ENCODE results near the gene PAX5.

Gene PAX5

DNA sequence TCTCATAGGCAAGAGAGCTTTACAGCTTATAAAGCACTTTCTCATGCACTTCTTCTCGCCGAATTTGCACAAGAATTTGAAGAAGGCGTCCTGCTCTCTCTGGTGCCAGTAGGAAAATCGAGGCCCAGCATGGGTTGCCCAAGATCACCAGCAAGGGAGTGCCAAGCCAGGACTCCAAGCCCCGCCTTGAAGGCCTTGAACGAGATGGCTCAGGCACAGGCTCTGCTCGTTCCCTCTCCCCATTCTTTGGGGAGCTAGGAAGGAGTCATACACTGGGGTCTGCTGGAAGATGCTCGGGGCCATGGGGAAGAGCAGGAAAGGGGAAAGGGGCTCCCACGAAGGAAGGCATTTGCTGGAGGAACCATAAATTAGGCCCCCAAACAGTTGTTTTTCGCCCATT lies 46.7 kb downstream of the PAX5 start:
- no peak for DNase-seq (ENCODE audit: low spot score)

- DNase-seq (ENCODE audit: low spot score): no peak
Observed at GRCh38 chr9:36986468-36987408, 47.3 kb downstream of the PAX5 start.

DNA sequence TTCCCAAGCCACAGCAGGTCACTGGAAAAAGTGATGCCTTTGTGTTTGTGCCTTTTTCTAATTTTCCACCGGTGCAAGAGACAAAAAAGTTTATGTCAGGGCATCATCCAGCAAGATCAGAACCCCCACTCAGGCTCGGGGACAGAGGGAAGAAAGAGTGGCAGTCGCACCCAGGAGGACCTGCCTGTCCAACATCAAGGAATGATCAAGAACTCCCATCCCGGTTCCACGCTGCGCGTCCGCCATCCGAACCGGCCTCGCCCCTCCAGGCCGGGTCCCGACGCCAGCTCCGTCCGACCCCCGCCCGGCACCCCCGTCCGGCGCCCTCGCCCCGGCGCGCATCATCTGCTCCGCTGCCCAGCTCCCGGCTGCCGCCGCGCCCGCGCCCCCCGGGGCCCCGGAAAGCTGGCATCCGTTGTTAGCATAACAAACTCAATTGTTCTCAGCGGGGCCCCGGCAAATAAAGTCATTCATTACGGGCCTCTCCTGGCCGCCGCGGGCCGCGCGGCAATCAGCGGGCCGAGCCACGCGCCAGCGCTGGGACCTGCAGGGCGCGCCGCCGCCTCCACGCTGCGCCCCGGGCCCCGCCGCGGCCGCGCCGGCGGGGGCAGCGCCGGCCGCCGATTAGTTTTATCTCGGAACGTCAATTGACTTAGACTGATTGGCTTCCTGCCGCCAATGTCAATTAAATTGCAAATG lies 48.1 kb downstream of the PAX5 start:
- no peak for DNase-seq (ENCODE audit: low spot score)

- no peak for DNase-seq (ENCODE audit: low spot score)
Observed at GRCh38 chr9:36985061-36985768, 48.9 kb downstream of the PAX5 start.

DNA sequence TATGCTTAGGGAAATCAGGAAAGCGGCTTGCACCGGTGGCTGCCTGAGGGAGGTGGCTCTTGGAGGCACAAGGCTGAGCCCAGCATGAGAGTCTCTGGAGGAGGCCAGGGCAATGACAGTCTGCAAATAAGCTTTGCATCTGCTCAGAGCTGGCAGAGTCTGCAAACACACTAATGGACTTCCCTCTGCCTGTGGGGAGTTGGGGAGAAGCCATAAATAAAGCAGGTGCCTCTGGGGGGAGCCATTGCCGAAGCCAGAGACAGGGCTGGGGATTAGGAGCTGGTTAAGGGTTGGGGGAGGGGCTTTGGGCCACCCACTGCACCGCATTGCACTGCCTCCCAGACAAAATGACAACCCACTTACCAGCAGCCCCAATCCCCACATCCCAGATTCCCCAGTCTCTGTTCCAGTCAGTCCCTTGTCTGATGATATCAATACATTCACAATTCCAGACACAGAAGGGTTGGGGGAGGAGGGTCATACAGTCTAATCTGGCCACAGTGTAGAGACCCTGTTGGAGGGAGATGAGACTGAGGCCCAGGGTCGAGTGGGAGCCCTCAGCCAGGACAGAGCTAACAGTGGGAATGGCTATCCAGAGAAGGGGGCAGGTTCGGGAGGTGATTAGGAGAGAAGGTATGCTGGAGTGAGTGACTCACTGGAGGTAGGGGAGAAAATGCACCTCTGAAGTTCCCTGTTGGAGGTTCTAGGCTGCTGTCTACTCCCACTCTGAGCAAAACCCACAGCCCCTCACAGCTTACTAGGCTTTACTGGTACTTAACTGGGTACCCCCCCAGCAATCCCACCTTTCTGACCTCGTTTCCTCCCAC lies 53.7 kb downstream of the PAX5 start:
- DNase-seq (ENCODE audit: low spot score): peak; percentile 57

GRCh38 chr9:36976371-36977030 lies 57.6 kb downstream of the PAX5 start:
- peak; percentile 11 for DNase-seq (ENCODE audit: low spot score)

- no peak for DNase-seq (ENCODE audit: low spot score)
Observed at GRCh38 chr9:36974731-36975130, 59.3 kb downstream of the PAX5 start.

GRCh38 chr9:36971935-36972488 lies 62.1 kb downstream of the PAX5 start:
- no peak for DNase-seq (ENCODE audit: low spot score)

DNA sequence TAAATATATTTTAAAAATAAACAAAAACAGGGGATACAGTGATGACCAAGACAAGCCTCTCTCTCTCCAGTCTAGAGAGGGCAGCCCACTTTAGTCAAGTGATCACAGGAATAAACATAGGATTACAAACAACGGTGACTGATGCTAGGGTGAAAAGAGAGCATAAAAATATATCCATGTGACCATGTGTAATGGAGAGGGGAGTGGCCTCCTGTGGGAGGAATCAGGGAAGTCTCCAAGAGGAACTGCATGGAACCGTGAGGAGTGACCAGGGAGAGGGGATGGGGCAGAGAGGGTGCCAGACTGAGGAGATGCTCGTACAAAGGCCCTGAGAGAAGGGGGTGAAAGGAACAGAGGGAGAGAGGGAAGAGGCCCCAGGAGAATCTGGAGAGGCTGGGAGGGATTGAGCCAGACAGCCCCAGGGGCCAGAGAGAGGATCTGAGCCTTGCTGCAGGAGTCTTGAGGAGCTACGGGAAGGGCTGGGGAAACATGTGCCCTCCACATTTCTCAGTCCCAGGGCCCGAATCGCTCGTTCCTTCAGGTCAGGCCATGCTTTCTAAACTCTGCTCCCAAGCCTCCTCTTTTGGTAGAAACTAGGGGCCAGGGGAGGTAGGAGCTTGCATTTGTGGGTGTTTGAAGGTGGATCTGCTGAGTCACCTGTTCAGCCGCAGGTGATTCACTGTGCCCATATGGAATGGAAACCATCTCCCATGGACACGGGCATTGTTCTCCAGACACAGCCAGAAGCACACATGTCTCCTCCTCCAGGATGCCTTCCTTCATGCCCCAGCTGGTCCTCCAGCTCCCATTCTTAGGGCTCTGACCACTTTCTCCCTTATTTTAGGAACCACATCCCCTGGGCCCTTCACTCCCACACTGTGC lies 63.8 kb downstream of the PAX5 start:
- peak; percentile 25 for DNase-seq (ENCODE audit: low spot score)

GRCh38 chr9:36969216-36969771 lies 64.8 kb downstream of the PAX5 start:
- DNase-seq (ENCODE audit: low spot score): no peak

- DNase-seq (ENCODE audit: low spot score): no peak
Observed at GRCh38 chr9:36968574-36969215, 65.4 kb downstream of the PAX5 start.

- DNase-seq (ENCODE audit: low spot score): no peak
Observed at GRCh38 chr9:36967997-36968396, 66.1 kb downstream of the PAX5 start.

GRCh38 chr9:36966371-36967097 lies 67.5 kb downstream of the PAX5 start:
- DNase-seq (ENCODE audit: low spot score): no peak

DNA sequence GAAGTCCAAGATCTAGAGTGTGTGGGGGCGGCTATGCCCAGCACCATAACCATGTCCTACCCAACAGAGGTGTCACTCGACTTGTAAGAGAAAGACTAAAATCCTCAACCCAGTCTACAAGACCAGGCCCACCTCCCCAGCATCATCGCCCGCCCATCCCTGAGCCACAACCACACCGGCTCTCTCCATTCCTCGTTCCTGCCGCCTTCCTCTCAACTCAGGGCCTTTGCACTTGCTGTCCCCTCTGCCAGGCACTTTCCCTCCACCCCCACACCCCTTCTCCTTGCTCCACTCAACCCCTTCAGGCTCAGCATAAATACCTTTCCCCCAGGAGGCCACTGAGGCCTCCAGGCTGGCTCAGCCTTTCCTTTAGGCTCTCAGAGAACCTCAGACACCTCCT lies 69.3 kb downstream of the PAX5 start:
- no peak for DNase-seq (ENCODE audit: low spot score)

- DNase-seq (ENCODE audit: low spot score): no peak
Observed at GRCh38 chr9:36963346-36963745, 70.7 kb downstream of the PAX5 start.

- no peak for DNase-seq (ENCODE audit: low spot score)
Observed at GRCh38 chr9:36962691-36963090, 71.4 kb downstream of the PAX5 start.

DNA sequence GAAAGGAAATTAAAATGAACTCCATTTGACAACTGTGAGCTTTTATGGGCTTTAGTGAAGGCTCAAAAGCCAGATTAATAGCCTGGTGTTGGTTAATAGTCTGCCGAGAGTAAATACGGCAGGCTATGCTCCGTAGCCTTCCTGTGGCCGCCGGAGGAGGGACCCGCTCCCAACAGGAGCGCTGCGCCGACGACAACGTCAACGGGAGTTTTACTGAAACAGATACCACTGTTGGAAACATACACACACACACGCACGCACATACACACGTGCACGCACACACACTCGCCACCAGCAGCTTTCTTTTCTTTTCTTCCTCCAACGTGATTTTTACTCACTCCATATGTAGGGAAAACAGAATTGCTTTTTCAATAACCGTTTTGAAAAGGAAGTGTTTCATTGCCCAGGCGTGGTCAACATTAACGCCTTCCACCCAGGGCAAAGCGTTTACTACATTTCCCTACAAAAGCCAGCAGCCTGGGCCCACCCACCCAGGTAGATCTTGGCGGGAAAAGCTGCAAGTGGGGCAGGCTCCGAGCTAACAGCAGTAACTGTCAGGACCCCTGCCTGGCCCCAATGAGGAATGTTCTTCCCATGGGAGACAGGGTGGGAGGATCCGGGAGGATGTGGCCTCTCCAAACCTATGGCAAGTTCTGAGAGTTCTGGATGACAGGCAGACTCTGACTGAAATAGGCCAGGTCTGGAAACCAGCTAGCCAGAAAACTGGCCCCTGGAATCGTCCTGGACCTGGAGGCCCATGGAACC lies 72.3 kb downstream of the PAX5 start:
- peak; percentile 8 for DNase-seq (ENCODE audit: low spot score)

DNA sequence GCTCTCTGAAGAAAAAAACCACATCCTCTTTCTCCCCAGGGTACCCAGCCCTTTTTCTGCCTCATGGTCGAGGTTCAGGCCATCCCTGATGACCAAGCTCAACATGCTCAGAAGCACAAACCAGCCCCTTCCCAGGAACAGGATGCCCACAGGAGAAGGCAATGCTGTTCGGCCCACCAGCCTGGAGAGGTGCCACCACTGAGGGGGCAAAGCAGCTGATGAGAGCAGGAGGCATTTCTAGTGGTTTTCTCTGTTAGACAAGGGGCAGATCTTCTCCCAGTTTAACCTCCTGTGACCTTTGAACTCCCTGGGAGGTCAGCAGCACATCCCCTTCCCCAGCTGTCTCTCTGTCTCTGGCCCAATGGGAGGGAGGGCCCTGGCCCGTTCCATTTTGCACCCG lies 73.0 kb downstream of the PAX5 start:
- DNase-seq (ENCODE audit: low spot score): no peak
